Activated T-cell treated with anti-CD3 and anti-CD28 coated beads, Interleukin-2, amount 50 U/mL, for 4 hours (primary cell): ENCODE data around the gene CPEB1. TPM values are rescaled to one million over a fixed set of nuclear protein-coding genes. Genes with fewer than 3 reads are reported as not detected.

Experiments
- ATAC-seq, 2 donors: fragments of 200-7000 bp; cut with Tn5 transposase; one replicate each; pipeline ENCODE4 v1.10.0; 2021
- DNase-seq: peaks from one replicate; pipeline ENCODE4 v3.0.0-alpha.2; 2020
- H3K27me3 Mint-ChIP-seq: one replicate; pipeline ENCODE4 v1.8.0; 2021; ENCODE audit warnings: low read depth, mixed read lengths
- H3K36me3 Mint-ChIP-seq: one replicate; pipeline ENCODE4 v1.8.0; 2022; ENCODE audit warnings: mixed read lengths; ENCODE audit not compliant: insufficient read depth
- H3K4me1 Mint-ChIP-seq: one replicate; pipeline ENCODE4 v1.8.0; 2021; ENCODE audit warnings: low read depth, mixed read lengths
- H3K4me3 Mint-ChIP-seq: one replicate; pipeline ENCODE4 v1.8.0; 2021; ENCODE audit warnings: mild to moderate bottlenecking, moderate library complexity, mixed read lengths
- H3K9me3 Mint-ChIP-seq: one replicate; pipeline ENCODE4 v1.8.0; 2021; ENCODE audit warnings: mixed read lengths
- total RNA-seq, 3 donors: library from RNA; stranded (reverse); gene quantifications; one replicate each; pipeline ENCODE4 v1.2.1, GENCODE V29; 2021

CPEB1 gene
- total RNA-seq: 1 to 10 TPM in 2 of 3 donors, under 1 TPM in 1; 0.52 to 1.7 (median 1.2) TPM

DNA sequence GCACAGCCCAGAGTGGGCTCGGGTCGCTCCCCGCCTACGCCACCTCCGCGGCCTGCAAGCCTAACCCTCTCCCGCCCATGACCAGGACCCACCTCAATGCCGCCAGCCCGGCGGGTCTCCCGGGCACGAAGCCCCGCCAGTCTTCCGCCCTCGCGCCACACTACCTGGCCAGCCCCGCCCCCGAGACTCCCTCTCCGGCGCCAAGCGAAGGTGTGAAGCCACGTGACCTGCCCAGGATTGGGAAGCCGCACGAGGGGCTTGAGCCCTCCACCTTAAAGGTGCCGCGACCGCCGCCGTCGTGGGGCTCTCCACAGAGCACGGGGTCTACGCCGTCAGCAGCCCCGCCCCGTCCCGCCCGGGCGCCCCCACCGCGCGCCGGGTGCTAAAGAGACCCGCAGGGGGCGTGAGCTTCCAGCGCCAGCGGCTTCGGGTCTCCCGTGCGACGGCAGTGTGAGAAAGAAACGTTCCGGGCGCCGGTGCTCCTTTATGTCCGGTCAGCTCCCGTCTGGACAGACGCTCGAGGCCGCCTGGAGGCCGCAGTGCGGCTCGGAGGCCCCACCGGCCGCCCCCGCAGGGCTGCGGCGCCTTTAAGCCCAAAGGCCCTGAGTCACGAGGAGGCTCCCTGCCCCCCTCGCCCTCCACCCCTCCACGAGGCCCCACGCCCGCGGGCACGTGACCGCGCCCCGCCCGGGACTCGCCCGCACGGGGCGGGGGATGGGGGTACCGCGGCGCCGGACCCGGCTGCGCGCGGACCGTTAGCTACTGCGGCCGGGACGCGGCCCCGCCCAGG, at the start of gene CPEB1:
CPEB1 (minus strand) TSS at position 319 of the 790 bp plus-strand sequence. CDS start 18,904 bp downstream, outside the sequence.
- ATAC-seq (peak; percentile 71 to 79), DNase-seq (peak; percentile 50)
- Mint-ChIP-seq H3K9me3 (no peaks in the 10 kb centered on the region), H3K4me3 (peak within 1 kb of the TSS; percentile 66), H3K4me1 (peaks cover 6% of the 10 kb centered on the region), H3K27me3 (peaks cover 53% of the 10 kb centered on the region), H3K36me3 (no peaks in the 10 kb centered on the region)

DNA sequence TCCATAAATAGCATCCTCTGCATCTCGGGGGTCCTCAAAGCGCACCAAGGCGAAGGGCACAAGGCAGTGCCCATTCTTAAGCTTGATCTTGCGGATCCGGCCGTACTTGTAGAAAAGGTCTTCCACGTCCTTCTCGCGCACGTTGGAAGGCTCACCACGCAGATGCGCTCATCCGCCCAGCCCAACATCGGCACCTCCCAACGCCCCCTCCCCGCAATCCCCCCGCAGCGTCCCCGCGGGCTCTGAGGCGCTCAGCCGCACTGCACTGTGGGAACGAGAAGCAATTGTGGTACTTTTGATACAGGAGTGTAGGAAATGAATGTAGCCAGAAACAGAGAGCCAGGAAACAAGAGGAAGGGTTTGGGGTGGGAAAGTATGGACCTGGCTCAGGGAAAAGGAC, 45.0 kb upstream of the CPEB1 start:
- H3K9me3 Mint-ChIP-seq: no peaks in the 10 kb centered on the region
- no peaks in the 10 kb centered on the region for H3K36me3 Mint-ChIP-seq
- no peak overlapping the region for H3K4me3 Mint-ChIP-seq
- peaks cover 5% of the 10 kb centered on the region for H3K27me3 Mint-ChIP-seq
- DNase-seq: no peak
- no peak for ATAC-seq
- no peaks in the 10 kb centered on the region for H3K4me1 Mint-ChIP-seq

DNA sequence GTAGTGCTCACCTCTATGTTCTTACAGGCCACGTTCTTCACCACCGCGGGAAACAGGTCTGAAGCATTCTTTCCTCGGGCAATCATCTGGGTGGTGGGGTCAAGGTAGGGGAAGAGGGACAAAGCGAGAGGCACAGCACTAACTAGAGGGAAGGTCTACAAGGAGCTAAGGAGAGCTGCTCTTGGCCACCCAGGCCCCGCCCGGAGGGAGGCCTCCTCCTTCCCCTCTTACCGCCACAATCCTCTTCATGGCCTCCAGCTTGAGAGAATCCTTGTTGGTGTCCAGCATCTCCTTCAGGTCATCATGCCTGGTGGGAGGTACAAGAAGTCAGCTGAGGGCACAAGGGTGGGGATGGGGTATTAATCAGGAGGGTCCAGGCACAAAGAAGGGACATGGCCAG, 42.0 kb upstream of the CPEB1 start:
- Mint-ChIP-seq H3K27me3 (peaks cover 4% of the 10 kb centered on the region), H3K36me3 (no peaks in the 10 kb centered on the region), H3K4me3 (no peak overlapping the region), H3K9me3 (no peaks in the 10 kb centered on the region), H3K4me1 (no peaks in the 10 kb centered on the region)
- DNase-seq (no peak), ATAC-seq (no peak)

DNA sequence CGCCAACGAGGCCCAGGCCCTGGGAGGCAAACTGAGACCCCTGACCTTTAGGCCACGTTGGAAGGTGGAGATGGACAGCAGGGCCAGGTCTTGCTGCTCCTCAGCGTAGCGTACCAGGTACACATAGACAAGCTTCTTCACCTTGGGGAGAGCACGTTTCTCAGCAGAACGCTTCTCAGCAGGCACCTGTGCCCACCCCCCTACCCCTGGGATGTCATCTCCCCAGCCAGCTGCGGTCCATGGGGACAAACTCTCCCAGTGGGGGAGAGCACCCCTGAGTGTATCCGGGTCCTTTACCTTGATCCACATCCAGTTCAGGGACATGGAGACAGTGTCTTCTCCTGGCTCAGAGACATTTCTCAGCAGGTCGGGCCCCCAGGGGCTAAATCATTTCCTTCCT, 41.5 kb upstream of the CPEB1 start:
- Mint-ChIP-seq H3K36me3 (no peaks in the 10 kb centered on the region), H3K9me3 (no peaks in the 10 kb centered on the region), H3K4me1 (no peaks in the 10 kb centered on the region), H3K4me3 (no peak overlapping the region), H3K27me3 (peaks cover 4% of the 10 kb centered on the region)
- ATAC-seq (no peak), DNase-seq (no peak)

DNA sequence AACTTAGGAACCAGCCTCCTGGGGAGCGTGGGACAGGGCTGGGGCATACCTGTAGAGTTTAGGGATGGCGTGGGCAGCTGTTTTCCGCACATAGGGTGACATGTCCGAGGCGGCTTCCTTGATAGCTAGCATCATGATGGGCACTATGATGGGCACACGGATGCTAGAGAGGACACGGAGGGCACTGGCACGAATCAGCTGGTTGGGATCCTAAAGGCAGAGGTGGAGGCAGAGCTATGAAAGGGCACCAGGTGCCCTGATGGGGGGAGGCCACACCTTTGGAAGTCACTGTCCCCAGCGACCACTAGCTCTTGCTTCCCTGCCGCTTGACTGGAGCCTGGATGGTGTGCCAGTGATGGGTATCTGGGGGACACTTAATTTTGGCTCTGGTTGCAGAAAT, 34.2 kb upstream of the CPEB1 start:
- Mint-ChIP-seq H3K27me3 (peaks cover 9% of the 10 kb centered on the region), H3K36me3 (no peaks in the 10 kb centered on the region), H3K9me3 (no peaks in the 10 kb centered on the region), H3K4me3 (peak overlapping the region; percentile 88), H3K4me1 (peaks cover 14% of the 10 kb centered on the region)
- ATAC-seq: no peak
- no peak for DNase-seq

DNA sequence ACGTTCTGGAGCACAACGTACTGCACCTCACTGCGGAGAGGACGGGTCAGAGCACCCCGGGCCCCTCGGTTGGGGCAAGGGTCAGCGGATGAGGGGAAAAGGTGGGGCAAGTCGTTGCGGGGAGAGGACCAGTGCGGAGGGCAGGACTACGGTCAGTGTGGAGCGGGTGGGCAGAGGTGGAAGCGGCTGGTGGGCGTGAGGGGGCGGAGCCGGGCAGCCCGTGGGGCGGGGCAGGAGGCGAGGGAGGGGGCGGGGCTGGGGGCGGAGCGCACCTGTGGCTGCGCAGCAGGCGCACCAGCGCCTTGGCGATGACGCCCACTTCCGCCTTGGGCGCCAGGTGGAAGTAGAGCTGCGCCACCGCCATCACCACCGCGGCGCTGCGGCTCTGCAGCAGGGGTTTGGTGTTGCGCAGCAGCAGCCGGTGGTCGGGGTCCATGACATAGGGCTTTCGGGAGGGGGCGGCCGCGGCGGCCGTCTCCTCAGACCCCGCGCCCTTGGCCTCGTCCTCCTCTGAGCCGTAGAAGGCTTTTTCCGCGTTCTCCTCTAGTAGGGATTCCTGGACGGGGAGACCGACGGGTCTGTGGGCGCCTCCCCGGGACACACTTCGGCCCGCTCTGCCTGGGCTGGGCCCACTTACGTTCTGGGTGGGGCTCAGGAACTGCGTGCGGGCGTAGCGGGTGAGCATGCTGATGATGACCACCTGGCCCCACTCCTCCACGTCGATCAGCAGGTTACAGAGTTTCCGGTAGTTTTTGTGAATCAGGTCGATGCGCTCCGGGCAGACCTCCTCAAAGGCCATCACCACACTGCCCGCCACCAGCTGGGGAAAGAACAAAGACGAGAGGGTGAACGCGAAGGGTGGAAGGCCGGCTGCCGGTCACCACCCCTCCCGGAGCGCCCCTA, 33.3 kb upstream of the CPEB1 start:
- Mint-ChIP-seq H3K36me3 (no peaks in the 10 kb centered on the region), H3K4me3 (peak overlapping the region; percentile 88), H3K9me3 (no peaks in the 10 kb centered on the region), H3K27me3 (peaks cover 9% of the 10 kb centered on the region), H3K4me1 (peaks cover 14% of the 10 kb centered on the region)
- ATAC-seq: peak; percentile 95 to 97
- DNase-seq: peak; percentile 79

DNA sequence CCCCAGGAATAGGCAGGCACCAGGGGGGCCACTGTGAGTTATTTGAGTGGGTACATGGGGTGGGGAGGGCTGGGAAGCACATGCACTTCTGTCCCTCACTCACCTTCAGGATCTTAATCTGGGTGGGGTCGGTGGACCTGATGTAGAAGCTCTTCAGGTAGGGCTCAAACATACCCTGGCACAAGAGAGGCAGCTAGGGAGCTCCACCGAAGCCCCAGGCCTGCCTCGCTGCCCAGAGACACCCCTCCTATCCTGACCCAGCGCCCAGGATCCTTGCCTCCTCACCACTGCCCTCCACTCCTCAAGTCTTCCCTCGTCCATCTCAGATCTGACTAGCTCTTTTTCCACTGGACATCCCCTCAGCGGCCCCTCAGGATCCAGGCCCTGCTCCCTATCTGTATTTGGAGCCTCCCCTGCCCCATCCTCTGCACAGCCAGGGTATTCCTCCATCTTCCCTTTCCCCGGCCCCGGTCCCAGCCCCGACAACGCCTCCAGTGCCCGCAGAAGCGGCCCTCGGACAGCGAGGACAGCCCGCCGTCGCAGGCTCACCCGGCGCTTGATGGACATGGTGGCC, 32.5 kb upstream of the CPEB1 start:
- H3K27me3 Mint-ChIP-seq: peaks cover 7% of the 10 kb centered on the region
- no peaks in the 10 kb centered on the region for H3K9me3 Mint-ChIP-seq
- H3K4me1 Mint-ChIP-seq: peaks cover 14% of the 10 kb centered on the region
- no peak for DNase-seq
- peak overlapping the region; percentile 88 for H3K4me3 Mint-ChIP-seq
- ATAC-seq: no peak
- no peaks in the 10 kb centered on the region for H3K36me3 Mint-ChIP-seq

DNA sequence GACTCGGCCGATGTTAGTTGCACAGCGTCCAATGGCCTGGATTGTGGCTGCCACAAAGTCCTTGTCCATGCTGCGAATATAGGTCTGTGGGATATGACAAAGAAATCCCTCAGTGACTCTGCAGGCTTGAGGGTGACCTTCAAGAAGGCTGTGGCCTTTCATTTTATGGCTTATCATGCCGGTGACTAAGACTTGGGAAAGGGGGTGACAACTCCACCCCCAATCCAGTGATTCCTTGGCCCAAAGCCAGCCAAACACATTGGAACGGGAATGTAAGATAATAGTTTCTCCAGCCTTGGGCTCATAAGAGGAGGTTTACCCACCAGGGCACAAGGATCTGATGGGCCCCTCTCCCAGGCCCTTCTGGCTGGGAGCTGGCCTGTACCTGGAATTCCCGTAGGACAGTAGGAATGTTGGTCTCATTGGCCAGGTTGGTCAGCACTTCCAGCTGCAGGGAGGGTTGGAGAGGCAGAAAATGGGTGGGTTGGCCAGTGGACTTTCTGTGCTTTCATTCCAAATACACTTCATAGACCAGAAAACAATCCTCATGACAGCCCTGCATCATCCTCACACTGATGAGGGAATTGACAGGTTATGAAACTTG, 30.7 kb upstream of the CPEB1 start:
- Mint-ChIP-seq H3K36me3 (no peaks in the 10 kb centered on the region), H3K4me1 (peaks cover 14% of the 10 kb centered on the region)

DNA sequence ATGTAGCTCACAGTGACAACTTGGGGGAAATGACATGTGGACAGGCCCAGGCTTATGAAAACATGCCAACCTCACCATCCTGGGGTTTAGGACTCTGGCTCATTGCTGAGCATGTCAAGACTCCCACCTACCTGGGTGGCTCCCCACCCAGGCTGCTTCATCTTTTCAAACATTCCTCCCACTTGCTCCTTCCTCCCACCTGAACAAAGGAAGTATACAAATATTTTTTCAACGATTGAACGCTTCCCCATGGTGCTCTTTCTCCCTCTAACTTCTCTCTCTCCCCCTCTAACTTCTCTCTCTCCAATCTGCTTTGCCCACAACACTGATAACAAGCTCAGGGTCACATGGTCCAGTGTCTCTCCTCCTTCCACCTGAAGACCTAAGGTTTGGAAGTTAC, 27.7 kb upstream of the CPEB1 start:
- Mint-ChIP-seq H3K4me3 (no peak overlapping the region), H3K4me1 (peaks cover 3% of the 10 kb centered on the region), H3K27me3 (no peaks in the 10 kb centered on the region), H3K9me3 (no peaks in the 10 kb centered on the region), H3K36me3 (no peaks in the 10 kb centered on the region)
- no peak for ATAC-seq
- DNase-seq: no peak

More for the DNA sequence above, 30.7 kb upstream of the CPEB1 start:
- Mint-ChIP-seq H3K9me3 (no peaks in the 10 kb centered on the region), H3K27me3 (peaks cover 2% of the 10 kb centered on the region), H3K4me3 (no peak overlapping the region)
- DNase-seq: no peak
- ATAC-seq: no peak

DNA sequence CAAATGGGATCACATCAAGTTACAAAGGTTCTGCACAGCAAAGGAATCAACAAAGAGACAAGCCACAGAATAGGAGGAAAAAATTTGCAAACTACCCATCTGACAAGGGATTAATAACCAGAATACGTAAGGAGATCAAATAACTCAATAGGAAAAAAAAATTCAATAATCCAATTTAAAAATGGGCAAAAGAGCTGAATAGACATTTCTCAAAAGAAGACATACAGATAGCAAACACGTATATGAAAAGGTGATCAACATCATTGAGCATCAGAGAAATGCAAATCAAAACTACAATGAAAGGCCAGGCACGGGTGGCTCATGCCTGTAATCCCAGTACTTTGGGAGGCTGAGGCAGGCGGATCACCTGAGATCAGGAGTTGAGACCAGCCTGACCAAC, 23.5 kb upstream of the CPEB1 start:
- ATAC-seq (no peak), DNase-seq (no peak)
- Mint-ChIP-seq H3K36me3 (no peaks in the 10 kb centered on the region), H3K4me3 (no peak overlapping the region), H3K9me3 (no peaks in the 10 kb centered on the region), H3K4me1 (no peaks in the 10 kb centered on the region), H3K27me3 (peaks cover 14% of the 10 kb centered on the region)

DNA sequence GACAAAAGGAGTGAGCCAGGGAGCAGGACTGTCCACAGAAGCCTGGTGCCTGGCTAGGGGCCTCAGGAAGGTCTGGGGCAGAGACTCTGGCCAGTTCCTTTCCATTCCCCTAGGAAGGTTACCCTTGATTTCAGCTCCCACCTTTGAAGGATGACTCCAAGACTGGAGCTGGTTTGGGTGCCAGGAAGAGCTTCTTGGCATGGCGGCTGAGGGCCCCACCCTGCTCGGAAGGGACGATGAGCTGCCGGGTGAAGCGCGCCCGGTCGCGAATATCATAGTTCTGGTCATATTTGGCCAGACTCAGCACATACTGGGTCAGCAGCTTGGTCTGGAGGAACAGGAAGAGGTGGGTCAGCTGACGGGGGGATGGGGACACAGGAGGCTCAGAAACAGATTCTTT, 19.4 kb upstream of the CPEB1 start:
- ATAC-seq (no peak), DNase-seq (no peak)
- Mint-ChIP-seq H3K9me3 (no peaks in the 10 kb centered on the region), H3K4me3 (no peak overlapping the region), H3K27me3 (peaks cover 33% of the 10 kb centered on the region), H3K36me3 (no peaks in the 10 kb centered on the region), H3K4me1 (no peaks in the 10 kb centered on the region)

DNA sequence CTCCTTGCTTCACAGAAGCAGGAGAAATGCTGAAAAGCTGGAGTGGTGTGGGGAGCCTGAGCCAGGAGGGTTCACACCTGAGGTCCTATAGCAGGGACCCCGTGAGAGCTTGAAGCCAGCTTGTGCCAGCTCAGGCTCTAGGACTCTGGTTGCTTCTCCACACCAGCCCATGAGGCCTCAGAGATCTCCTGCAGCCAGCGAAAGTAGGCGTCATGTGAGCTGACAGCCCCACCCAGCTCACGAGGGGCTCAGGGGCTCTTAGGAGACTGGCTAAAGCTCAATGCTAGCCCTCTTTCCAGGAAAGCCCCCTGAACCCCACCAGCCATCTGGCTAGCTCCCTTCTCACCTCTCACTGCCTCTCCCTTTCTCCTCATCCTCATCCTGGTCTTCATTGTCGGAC, 16.9 kb upstream of the CPEB1 start:
- no peaks in the 10 kb centered on the region for H3K9me3 Mint-ChIP-seq
- H3K4me1 Mint-ChIP-seq: no peaks in the 10 kb centered on the region
- H3K36me3 Mint-ChIP-seq: no peaks in the 10 kb centered on the region
- DNase-seq: no peak
- ATAC-seq: no peak
- H3K4me3 Mint-ChIP-seq: no peak overlapping the region
- H3K27me3 Mint-ChIP-seq: peaks cover 39% of the 10 kb centered on the region

DNA sequence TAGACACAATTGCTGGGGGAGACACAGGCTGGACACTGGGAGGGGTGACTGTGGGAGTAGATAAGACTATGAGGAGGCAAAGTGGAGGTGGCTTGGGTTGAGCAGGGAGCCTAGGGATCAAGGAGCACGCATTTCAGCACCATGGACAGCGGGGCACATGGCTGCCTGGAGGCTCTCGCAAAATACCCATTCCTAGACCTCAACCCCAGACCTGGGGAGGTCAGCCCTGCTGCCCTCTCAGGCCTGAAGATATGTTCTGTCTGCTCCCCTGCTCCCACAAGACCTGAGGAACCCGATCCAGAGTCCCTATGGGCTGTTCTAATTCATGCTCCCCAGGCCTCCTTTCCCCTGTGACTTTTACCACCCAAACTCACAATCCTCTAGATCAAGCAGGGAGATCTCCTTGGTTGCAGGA, 16.0 kb upstream of the CPEB1 start:
- Mint-ChIP-seq H3K36me3 (no peaks in the 10 kb centered on the region), H3K4me1 (no peaks in the 10 kb centered on the region), H3K27me3 (peaks cover 33% of the 10 kb centered on the region), H3K4me3 (no peak overlapping the region), H3K9me3 (no peaks in the 10 kb centered on the region)
- DNase-seq (peak; percentile 32), ATAC-seq (peak in 1 of 2 donors; percentile 48)

DNA sequence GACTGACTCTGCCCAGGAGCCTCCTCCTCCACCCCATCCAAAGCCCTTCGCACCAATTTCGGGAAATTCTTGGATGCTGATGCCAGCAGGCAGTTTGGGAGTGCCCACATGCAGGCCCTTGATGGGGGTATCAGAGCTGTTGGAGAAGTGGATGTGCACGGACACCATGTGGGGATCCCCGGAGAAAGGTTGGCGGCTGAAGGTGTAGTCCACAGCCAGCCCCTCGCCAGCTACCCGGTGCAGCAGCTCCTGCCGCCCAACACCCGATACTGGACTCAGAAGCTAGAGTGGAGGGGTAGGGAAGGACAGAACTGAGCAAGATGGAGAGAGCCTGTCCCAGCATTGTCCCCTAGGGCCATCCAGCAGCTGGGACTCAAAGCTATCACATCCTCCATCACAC, 15.5 kb upstream of the CPEB1 start:
- H3K4me1 Mint-ChIP-seq: no peaks in the 10 kb centered on the region
- no peak for DNase-seq
- ATAC-seq: no peak
- H3K4me3 Mint-ChIP-seq: no peak overlapping the region
- H3K27me3 Mint-ChIP-seq: peaks cover 31% of the 10 kb centered on the region
- H3K36me3 Mint-ChIP-seq: no peaks in the 10 kb centered on the region
- no peaks in the 10 kb centered on the region for H3K9me3 Mint-ChIP-seq
